22Rv1 (cell line): ENCODE results near the gene ACMSD.

Experiments used
- CTCF ChIP-seq: fragments of 450-650 bp; IDR thresholded peaks from 2 replicates; pipeline ENCODE4 v1.5.1; 2017; ENCODE audit warnings: mild to moderate bottlenecking
- ZFX ChIP-seq: fragments of 450-650 bp; IDR thresholded peaks from 2 replicates; pipeline ENCODE4 v1.6.1; 2017; ENCODE audit warnings: antibody characterized with exemption, borderline replicate concordance

- no peak for TF ChIP-seq CTCF
- TF ChIP-seq ZFX, result no peak
Measured at GRCh38 chr2:134791616-134792015, 46.8 kb upstream of the ACMSD start.
